Right kidney (tissue), 1 donor: ENCODE results near the gene SMAD3.

Source experiments
- DNase-seq: peaks from one replicate; pipeline ENCODE4 v3.0.0-alpha.2; 2016

Gene SMAD3

GRCh38 chr15:67164811-67165253 lies 99.4 kb downstream of the SMAD3 start:
- DNase-seq: no peak

- DNase-seq: no peak
These were observed 100.2 kb downstream of the SMAD3 start for GRCh38 chr15:67165254-67166253.

GRCh38 chr15:67166280-67167009 lies 101.0 kb downstream of the SMAD3 start:
- DNase-seq: no peak

GRCh38 chr15:67167091-67167490 lies 101.7 kb downstream of the SMAD3 start:
- DNase-seq: no peak

- no peak for DNase-seq
These were observed 103.3 kb downstream of the SMAD3 start for GRCh38 chr15:67168694-67169093.

GRCh38 chr15:67170143-67170925 lies 104.9 kb downstream of the SMAD3 start:
- DNase-seq: no peak

- DNase-seq: no peak
These were observed 106.1 kb downstream of the SMAD3 start for GRCh38 chr15:67171471-67171870.

GRCh38 chr15:67172172-67172571 lies 106.8 kb downstream of the SMAD3 start:
- no peak for DNase-seq

GRCh38 chr15:67173005-67173404 lies 107.6 kb downstream of the SMAD3 start:
- DNase-seq: no peak

GRCh38 chr15:67173786-67174185 lies 108.4 kb downstream of the SMAD3 start:
- no peak for DNase-seq

- DNase-seq: no peak
These were observed 109.0 kb downstream of the SMAD3 start for GRCh38 chr15:67174446-67174845.

GRCh38 chr15:67174864-67175573 lies 109.6 kb downstream of the SMAD3 start:
- no peak for DNase-seq

- DNase-seq: no peak
These were observed 110.3 kb downstream of the SMAD3 start for GRCh38 chr15:67175643-67176071.

- no peak for DNase-seq
These were observed 111.0 kb downstream of the SMAD3 start for GRCh38 chr15:67176195-67176971.

GRCh38 chr15:67177752-67178151 lies 112.3 kb downstream of the SMAD3 start:
- no peak for DNase-seq

- no peak for DNase-seq
These were observed 113.3 kb downstream of the SMAD3 start for GRCh38 chr15:67178569-67179210.

- DNase-seq: no peak
These were observed 114.1 kb downstream of the SMAD3 start for GRCh38 chr15:67179411-67179995.

- no peak for DNase-seq
These were observed 114.6 kb downstream of the SMAD3 start for GRCh38 chr15:67180035-67180434.

- no peak for DNase-seq
These were observed 115.3 kb downstream of the SMAD3 start for GRCh38 chr15:67180514-67181191.
